ENCODE measurements around the gene SP140.
"Not testable (repeated sequence)": the region's sequence is repeated elsewhere in the genome, so short reads cannot be mapped to it uniquely, and the experiment has no call there.

SP140 gene

DNA sequence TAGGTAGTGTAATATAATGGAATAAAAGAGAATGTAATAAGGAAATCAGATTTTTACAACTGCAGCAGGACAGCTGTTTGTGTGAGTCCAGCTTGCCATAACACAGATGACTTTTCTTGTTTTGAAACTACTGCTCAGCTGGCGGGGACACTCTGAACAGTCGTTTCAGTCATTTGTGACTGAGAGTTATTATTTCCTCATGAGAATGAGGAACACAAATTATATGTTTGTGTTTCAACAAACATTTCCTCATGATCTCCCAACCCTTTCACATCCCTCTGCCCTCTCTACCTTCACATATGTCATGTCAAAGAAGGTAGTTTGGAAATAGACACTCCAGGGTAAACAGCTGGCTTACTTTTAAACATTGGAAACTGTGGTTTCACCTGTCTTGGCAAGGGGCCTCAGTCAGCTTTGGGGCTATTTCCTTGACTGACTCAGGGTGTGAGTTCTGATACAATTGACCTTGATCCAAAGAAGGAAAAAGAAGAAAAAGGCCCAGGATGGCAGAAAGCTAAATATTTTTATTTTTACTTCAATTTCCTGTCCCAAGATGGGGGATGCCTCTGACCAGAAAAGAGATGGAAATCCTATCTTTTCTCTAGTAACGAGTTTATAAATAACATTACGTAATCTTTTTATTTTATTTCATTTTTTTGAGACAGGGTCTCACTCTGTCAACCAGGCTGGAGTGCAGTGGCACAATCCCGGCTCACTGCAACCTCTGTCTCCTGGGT lies 102.0 kb downstream of the SP140 start:
- no peak for DNase-seq

GRCh38 chr2:230328155-230328458 lies 102.6 kb downstream of the SP140 start:
- DNase-seq, result no peak

- no peak for DNase-seq
Observed at GRCh38 chr2:230329946-230330605, 104.5 kb downstream of the SP140 start.

DNA sequence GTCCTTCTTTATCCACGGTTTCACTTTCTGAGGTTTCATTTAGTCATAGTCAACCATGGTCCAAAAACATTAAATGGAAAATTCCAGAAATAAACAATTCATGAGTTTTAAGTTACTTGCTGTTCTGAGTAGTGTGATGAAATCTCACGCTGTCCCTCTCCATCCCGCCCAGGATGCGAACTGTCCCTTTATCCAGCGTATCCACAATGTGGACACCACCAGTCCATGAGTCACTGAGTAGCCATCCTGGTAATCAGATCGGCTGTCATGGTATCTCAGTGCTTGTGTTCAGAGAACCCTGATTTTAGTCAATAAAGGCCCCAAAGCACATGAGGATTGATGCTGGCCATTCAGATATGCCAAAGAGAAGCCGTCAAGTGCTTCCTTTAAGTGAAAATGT lies 105.2 kb downstream of the SP140 start:
- no peak for DNase-seq

GRCh38 chr2:230335461-230335863 lies 109.9 kb downstream of the SP140 start:
- DNase-seq, result no peak

- DNase-seq, result no peak
Observed at GRCh38 chr2:230335864-230336506, 110.4 kb downstream of the SP140 start.

DNA sequence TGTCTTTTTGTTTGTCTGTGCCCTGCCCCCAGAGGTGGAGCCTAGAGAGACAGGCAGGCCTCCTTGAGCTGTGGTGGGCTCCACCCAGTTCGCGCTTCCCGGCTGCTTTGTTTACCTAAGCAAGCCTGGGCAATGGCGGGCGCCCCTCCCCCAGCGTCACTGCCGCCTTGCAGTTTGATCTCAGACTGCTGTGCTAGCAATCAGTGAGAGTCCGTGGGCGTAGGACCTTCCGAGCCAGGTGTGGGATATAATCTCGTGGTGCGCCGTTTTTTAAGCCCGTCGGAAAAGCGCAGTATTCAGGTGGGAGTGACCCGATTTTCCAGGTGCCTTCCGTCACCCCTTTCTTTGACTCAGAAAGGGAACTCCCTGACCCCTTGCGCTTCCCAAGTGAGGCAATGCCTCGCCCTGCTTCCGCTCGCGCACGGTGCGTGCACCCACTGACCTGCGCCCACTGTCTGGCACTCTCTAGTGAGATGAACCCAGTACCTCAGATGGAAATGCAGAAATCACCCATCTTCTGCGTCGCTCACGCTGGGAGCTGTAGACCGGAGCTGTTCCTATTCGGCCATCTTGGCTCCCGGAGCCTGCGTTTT lies 116.5 kb downstream of the SP140 start:
- not testable (repeated sequence) for DNase-seq

GRCh38 chr2:230343041-230343624 lies 117.6 kb downstream of the SP140 start:
- DNase-seq, result not testable (repeated sequence)

DNA sequence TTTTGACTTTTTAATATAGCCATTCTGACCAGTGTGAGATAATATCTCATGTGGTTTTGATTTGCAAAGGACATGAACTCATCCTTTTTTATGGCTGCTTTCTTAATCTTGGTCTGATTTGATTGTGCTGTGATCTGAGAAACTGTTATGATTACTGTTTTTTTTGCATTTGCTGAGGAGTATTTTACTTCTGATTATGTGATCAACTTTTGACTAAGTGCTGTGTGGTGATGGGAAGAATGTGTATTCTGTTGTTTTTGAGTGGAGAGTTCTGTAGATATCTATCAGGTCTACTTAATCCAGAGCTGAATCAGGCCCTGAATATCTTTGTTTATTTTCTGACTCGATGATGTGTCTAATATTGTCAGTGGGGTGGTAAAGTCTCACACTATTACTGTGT lies 118.2 kb downstream of the SP140 start:
- no peak for DNase-seq

- DNase-seq, result no peak
Observed at GRCh38 chr2:230346465-230346864, 120.9 kb downstream of the SP140 start.

- DNase-seq, result no peak
Observed at GRCh38 chr2:230346921-230347533, 121.5 kb downstream of the SP140 start.

DNA sequence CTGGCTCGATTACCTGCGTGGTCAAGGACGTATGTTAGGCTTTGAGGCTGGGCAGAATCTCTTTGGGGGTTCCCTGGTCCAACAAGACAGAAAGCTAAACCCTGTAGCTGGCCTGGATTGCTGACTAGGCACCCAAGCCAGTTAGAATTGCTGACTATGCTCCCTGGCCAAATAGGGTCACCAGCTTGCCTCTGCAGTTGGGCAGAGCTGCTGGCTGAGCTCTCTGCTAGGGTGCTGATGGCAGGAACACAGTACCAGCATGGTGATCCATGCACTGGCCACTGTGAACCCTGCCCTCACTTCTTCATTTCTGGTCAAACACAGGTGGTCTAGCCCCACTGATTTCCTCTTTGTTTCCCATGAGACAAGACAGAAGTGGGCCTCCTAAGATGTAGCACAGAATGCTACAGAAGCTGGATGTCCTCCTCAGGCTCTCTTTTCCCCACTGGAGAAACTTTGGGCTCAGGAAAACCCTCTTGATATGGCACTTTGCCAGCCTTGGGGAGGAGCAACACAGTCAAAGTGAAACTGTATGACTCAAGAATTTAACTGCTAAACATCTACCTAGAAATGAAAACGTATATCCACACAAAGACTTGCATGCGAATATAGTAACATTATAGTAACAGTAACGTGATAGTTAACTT lies 122.2 kb downstream of the SP140 start:
- no peak for DNase-seq

DNA sequence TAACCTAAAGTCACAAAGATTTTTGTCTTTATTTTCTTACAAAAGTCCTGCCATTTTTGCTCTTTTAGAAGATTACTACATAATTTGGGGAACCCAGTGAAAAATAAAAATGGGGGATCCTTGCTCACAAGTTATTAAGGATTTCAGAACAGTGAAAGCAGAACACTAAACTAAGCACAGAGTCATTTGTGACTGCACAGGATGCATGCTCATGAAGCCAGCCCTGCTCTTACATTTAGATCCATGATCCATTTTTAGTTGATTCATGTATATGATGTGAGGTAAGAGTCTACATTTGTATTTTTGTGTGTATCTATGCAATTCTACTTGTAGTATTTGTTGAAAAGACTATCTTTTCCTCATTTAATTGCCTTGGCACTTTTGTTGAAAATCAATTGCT lies 123.3 kb downstream of the SP140 start:
- DNase-seq, result no peak

DNA sequence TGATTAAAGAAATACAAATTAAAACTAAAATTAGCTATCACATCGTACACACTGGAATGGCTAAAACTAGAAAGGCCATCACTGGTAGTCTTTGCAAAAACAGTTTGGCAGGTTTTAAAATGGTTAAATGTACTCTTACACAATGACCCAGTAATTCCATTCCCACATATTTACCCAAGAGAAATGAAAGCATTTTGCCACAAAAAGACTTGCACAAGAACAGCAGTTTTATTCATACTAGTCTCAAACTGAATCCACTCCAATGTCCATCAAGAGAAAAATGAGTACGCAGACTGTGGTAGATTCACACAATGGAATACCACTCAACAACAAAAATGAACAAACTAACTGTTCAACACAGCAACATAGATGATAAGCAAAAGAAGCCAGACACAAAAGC lies 130.5 kb downstream of the SP140 start:
- no peak for DNase-seq

DNA sequence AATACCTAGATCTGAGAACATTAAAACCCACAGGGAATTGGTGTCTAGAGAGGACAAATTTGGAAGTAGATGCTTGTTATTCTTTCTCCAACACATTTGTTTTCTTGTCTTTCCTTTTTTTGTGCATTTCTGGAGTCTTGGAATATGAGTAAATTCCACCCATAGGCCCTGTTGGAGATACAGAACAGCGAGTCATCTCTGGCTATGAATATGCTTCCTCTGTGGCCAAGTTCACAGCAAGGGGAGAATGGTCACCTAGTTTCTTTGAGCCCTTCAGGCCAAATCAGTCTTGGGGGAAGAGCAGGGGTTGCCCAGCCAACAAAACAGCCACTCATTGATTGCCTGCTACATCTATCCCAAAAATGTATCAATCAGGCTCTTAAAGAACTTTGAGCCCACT lies 132.8 kb downstream of the SP140 start:
- no peak for DNase-seq

DNA sequence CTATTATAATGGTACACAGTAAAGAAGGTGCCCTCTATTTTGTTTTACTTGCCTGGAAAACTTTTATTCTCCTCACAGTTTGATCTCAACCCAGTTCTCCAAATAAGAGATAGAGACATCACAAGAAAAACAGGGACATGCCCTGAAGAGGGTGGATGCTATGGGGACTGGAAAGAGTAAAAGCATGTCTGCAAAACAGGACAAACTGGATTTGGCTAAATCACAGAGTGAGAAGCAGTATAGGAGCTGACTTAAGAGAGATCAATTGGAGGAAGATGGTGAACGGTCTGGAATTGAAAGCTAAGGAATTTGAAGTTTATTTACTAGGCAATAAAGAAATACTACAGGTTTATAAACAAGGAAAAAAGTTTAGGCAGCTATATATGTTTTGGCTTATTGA lies 134.5 kb downstream of the SP140 start:
- DNase-seq, result no peak

- DNase-seq, result no peak
Observed at GRCh38 chr2:230362030-230362691, 136.6 kb downstream of the SP140 start.

Measured in NCI-H187 (cell line).